Peyer's patch (tissue), 4 donors: Measurements from ENCODE around the gene PLD5.

ENCODE experiments used
- POLR2A ChIP-seq, 2 donors: fragments of 450-650 bp; IDR thresholded peaks; one replicate each; pipeline ENCODE4 v1.5.1; 2017; ENCODE audit warnings: antibody characterized with exemption in 2 of 2, mild to moderate bottlenecking in 2 of 2, moderate library complexity in 2 of 2
- TF ChIP-seq, protein P1 (sequence below), 6 experiments: fragments of 450-650 bp in 4 of 6; fragments of 200-600 bp in 2 of 6; sonication (generic) in 1 of 6; IDR thresholded peaks; one replicate each; pipeline ENCODE4 v1.5.1; 2017 to 2019; ENCODE audit warnings: antibody characterized with exemption in 6 of 6, mild to moderate bottlenecking in 3 of 6, moderate library complexity in 1 of 6

DNA sequence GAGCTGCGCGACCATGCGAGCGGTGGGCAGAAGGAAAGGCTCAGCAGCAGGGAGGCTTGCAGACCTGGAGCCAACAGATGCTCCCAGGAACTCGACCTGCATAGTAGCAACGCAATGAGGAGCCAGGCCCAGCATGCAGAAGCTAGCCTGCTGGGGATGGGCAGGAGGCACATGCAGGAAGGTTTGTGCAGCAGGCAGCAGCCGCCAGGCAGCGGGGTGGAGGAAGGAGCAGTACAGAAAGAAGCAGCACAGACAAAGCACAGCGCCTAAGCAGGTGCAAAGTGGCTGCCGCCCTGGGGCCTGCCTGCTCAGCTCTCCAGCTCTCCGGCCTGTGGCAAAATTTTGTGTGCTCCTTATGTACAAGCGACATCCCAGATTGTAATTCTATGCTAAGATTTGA, 312.1 kb downstream of the PLD5 start:
- TF ChIP-seq, protein P1, sequence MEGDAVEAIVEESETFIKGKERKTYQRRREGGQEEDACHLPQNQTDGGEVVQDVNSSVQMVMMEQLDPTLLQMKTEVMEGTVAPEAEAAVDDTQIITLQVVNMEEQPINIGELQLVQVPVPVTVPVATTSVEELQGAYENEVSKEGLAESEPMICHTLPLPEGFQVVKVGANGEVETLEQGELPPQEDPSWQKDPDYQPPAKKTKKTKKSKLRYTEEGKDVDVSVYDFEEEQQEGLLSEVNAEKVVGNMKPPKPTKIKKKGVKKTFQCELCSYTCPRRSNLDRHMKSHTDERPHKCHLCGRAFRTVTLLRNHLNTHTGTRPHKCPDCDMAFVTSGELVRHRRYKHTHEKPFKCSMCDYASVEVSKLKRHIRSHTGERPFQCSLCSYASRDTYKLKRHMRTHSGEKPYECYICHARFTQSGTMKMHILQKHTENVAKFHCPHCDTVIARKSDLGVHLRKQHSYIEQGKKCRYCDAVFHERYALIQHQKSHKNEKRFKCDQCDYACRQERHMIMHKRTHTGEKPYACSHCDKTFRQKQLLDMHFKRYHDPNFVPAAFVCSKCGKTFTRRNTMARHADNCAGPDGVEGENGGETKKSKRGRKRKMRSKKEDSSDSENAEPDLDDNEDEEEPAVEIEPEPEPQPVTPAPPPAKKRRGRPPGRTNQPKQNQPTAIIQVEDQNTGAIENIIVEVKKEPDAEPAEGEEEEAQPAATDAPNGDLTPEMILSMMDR (IDR thresholded peaks at IDR 0.05): no peak
- TF ChIP-seq POLR2A (IDR thresholded peaks at IDR 0.05): no peak
